ENCODE data around the gene MAP3K14.

GRCh38 chr17:45226576-45226975 is 90.2 kb downstream of the MAP3K14 start:
- TF ChIP-seq CTCF (conservative IDR thresholded peaks at IDR 0.05; ENCODE audit: low read length) (no peak), EZH2phosphoT487 (IDR thresholded peaks at IDR 0.05; ENCODE audit: borderline replicate concordance) (no peak)
